ENCODE results near the gene S100A5.
"Not testable (repeated sequence)": the region's sequence is repeated elsewhere in the genome, so short reads cannot be mapped to it uniquely, and the experiment has no call there.

S100A5 gene

GRCh38 chr1:153532181-153532580, 8.6 kb downstream of the S100A5 start:
- DNase-seq, result peak; percentile 93

DNA sequence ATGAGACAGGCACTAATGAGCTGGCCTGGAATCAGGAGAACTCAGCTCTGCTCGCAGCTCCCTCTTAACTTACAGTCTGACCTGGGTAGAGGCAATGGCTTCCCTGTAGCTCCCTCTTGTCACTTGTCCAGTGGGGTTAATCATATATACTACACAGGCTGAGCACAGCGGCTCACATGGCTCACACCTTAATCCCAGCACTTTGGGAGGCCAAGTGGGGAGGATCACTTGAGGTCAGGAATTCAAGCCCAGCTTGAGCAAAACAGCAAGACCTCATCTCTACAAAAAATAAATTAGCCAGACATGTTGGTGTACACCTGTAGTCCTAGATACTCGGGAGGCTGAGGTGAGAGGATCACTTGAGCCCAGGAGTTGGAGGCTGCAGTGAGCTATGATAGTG, 9.1 kb downstream of the S100A5 start:
- no peak for DNase-seq

DNA sequence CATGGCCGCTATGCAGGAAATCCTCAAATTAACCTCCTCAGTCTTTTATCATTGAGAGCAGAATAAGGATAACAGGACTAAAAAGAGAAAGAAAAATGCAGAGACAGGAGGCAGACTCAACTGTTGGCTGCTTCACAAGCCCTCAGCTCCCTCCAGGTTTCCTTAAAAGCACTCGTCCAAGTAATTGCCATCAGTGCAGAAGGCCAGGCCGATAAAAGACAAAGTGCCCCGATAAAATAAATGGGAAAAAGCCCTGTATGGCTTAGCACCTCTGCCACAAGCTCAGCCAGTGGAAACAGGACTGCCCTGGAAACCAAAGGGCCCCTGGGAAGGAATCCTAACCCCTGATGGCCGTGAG, 13.1 kb downstream of the S100A5 start:
- no peak for DNase-seq

- no peak for DNase-seq
These were observed 13.6 kb downstream of the S100A5 start for GRCh38 chr1:153527023-153527682.

GRCh38 chr1:153526132-153526543, 14.6 kb downstream of the S100A5 start:
- DNase-seq, result peak; percentile 87

DNA sequence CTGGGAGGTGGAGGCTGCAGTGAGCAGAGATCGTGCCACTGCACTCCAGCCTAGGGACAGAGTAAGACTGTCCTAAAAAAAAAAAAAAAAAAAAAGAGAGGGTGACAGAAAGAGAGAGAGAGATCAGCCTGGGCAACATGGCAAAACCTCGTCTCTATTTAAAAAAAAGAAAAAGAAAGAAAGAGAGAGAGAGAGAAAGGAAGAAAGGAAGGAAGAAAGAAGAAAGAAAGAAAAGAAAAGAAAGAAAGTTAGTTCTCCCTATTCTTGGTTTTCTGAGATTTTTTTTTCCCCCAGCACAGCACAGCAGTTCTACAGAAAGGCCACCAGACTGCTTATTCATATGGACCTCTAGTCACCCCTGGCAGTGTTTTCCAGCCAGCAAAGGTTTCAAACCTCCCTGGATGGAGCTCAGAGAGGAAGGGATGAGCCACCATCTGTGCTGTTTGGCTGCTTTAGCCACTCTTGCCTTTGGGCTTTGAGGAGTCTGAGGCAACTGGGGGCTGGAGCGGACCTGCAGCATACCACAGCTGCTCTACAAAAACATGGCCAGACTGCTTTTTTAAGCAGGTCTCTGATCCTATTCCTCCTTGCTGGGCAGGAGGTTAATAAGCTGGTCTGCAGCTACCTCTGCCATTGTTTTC, 15.5 kb downstream of the S100A5 start:
- peak; percentile 41 for DNase-seq

DNA sequence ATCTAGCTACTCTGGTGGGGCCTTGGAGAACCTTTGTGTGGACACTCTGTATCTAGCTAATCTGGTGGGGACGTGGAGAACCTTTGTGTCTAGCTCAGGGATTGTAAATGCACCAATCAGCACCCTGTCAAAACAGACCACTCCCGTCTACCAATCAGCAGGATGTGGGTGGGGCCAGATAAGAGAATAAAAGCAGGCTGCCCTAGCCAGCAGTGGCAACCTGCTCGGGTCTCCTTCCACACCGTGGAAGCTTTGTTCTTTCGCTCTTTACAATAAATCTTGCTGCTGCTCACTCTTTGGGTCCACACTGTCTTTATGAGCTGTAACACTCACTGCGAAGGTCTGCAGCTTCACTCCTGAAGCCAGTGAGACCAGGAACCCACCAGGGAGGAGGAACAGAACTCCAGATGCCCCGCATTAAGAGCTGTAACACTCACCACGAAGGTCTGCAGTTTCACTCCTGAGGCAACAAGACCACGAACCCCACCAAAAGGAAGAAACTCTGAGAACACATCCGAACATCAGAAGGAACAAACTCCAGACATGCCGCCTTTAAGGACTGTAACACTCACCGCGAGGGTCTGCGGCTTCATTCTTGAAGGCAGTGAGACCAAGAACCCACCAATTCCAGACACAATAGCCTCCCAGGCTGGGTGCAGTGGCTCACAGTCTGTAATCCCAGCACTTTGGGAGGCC, 18.2 kb downstream of the S100A5 start:
- DNase-seq, result peak; percentile 46

GRCh38 chr1:153521808-153522207, 18.9 kb downstream of the S100A5 start:
- not testable (repeated sequence) for DNase-seq

DNA sequence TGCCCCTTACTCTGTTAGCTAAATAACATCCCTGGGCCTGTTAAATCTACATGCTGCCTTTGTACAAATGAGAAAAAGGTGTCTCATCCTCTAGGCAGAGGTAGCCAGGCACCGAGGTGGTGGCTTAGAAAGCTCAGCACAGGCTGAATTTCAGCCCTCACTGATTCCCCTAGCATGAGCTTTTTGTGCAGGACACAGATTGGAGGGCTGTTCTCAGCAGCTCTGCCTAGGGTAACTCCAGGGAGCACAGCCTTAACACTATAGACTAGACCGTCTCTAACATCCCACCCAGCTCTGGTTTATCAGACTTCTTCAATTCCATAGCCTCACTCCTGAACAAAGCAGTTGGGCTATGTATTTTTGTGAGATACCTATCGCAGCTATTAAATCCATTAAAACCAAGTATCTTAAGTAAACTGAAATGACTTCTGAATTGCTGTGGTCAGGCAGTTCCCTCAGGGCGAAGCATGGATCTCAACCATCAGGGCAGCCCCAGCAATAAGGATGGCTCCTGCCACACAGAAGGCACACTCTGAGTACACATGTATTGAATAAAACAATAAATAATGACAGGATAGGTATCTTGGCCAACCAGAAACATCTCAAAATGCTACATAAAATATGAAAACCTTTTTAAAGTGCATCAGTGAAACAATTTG, 19.8 kb downstream of the S100A5 start:
- DNase-seq, result no peak

- not testable (repeated sequence) for DNase-seq
These were observed 20.5 kb downstream of the S100A5 start for GRCh38 chr1:153520137-153520691.

GRCh38 chr1:153519242-153519641, 21.5 kb downstream of the S100A5 start:
- no peak for DNase-seq

DNA sequence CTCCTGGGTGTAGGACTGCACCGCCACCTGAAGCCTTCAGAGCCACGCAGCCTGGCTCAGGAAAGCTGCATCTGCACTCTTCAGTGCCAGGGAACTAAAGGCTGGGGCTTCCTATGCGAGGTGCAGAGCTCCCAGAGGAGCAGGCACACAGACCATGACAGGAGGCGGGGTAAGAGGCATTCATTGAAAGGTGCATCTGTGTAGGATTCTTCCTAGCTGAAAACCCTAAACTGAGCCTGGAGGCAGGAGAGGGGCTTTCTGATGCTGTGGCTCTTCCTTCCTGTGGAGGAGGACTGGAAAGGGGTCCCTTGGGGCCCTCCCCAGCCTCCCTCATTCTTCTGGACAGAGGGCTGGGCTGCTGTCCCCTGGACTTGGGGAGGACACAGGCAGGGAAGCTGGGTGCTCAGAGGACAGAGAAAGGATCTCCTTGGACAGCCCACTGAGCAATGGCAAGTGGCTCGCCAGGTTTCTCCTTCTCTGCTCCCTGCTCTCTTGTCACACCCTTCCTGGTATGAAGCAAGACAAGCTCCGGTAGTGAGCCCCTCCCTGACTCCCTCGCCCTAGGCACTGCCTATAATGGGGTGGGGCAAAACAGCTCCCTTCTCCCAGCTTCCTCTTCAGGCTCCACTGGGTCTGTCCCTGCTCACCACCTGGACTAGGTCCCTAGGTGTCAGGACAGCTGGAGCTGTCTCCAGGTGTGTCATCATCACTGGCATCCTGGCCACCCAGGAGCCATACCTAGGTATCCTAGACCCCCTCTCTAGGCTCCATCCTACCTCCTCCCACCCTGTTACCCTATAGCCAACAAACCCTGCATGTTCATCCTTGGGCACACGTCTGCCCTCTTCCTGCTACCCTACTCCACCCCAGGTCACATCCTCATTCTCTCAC, 25.0 kb downstream of the S100A5 start:
- DNase-seq, result peak; percentile 80

DNA sequence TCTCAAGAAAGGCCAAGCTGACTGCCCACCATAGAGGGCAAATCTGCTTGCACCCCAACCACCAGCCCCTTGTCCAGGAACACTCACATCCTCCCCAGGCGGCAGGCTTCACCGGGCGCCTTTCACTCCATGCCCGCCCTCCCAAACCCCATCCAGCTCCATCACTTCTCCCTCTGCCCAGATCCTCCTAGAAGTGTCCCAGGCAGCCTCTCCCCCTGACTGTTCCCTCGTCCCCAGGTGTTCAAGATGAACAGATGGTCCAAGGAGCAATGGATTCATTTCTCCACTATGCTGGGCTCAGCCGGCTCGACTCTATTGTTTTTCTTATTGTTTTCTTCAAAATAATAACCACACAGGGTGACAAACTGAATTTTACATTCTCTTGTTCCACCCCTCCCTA, 27.1 kb downstream of the S100A5 start:
- DNase-seq, result no peak

- DNase-seq, result no peak
These were observed 27.7 kb downstream of the S100A5 start for GRCh38 chr1:153513023-153513422.

DNA sequence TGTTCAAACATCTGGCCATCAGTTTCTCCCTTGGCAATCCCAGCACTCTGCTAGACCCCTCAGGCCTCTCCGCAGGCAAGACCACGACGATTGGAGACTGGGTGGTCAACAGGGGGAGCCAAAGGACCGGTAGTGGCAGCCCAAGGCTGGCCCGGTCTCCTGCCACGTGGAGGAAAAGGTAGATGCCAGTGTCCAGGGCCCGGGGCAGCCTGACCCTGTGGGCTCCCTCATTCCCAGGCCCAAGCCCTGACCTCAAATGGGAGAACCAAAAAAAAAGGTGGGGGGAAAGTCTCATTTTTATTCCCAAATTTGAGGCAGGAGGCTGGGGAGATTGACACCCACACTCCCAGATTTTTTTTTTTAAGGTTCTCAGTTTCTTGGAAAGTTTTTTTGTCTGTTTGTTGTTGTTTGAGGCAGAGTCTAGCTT, 29.7 kb downstream of the S100A5 start:
- DNase-seq, result peak; percentile 92

DNA sequence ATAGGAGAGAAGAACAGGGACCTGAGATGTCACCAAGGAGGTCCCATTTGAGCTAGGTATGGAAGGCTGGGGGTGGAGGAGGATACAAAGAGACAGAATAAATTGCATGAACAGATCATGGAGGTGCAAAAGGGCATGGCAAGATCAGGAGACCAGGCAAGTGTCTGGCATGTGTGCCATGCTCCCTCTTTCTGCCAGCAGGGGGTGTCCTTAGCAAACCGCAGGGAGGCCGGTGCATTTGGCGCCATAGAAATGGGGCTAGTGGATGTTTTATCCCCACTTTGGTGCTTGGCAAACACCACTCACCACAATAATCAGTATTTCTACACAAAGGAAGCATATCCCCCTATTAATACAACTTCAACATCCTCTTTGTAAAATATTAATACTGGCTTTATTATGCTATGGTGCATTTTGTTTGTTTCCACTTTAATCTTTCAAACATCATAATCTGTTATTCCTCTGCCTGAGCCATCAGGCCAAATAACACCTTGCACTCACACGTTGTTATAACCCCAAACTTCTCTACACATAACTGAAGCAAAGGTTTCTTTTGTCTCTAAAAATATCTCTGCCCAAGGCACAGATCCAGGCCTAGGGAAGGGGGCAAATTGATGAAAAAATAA, 30.9 kb downstream of the S100A5 start:
- DNase-seq, result peak; percentile 83

DNA sequence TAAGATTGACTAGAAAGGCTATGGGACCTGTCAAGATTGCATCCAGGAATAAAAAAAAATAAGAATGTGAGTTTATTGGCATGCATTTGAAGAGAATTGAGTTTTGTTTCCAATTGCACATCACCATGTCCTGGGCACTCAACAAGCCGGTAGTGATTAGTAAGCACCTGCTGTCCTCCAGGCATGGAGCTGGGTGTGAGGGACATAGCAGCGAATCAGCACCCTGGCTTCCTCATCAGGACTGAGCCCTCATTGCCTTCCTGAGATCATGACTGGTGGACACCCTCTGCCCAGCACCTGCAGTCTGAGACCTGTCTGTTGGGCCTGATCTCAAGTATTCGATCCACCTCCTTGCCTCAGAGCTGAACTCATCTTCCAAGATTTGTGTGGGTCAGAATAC, 31.7 kb downstream of the S100A5 start:
- DNase-seq, result no peak

- no peak for DNase-seq
These were observed 32.7 kb downstream of the S100A5 start for GRCh38 chr1:153507926-153508583.

DNA sequence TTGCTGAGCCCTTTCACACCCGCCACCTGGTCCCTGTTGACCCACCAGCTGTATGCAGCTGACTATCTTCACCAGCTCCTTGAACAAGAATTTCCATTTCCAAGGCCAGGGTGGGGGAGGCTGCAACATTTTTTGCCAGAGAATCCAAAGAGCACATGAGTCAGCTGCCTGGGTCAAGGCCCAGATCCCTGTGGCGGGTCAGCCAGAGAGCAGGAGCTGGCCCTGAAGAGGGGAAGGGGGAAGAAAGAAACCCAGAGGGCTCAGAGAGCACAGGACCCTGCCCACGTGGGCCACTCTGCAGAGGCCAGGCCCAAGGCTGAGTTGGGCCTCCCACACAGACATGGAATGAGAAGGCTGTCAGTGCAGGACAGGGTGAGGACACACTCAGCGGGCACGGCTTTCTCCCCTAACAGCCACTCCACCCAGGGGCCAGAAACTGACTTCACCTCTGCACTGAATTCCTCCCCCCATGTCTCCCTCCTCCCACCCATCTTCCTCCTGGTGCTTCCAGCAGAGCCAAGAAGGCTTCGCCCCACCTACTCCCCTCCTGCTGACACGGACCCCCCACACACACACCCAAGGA, 33.8 kb downstream of the S100A5 start:
- DNase-seq, result no peak

GRCh38 chr1:153506386-153506785, 34.3 kb downstream of the S100A5 start:
- no peak for DNase-seq

GRCh38 chr1:153505576-153505975, 35.2 kb downstream of the S100A5 start:
- DNase-seq, result no peak

All from hematopoietic multipotent progenitor cell treated with erythropoietin and hydrocortisone succinate and interleukin-3 and kit ligand, for 4 days (in vitro differentiated cells).